H1 (cell line): Measurements from ENCODE around the gene CTPS2. TPM values are rescaled to one million over a fixed set of nuclear protein-coding genes. Genes with fewer than 3 reads are reported as not detected.

Experiments
- CTCF ChIA-PET: fragments of 300-600 bp; sonication (Branson Sonifier 250); formaldehyde crosslinking; loops from one replicate; lab custom pipeline; 2021; ENCODE audit not compliant: partially characterized antibody; lab: Charles Lee
- POLR2A ChIA-PET: fragments of 300-600 bp; sonication (Branson Sonifier 250); formaldehyde crosslinking; loops from one replicate; lab custom pipeline; 2021; ENCODE audit warnings: inconsistent platforms; ENCODE audit not compliant: partially characterized antibody; lab: Charles Lee
- DNase-seq, 2 experiments: peaks; one replicate each; pipeline versions ENCODE4 v3.0.0 to v3.0.0-alpha.2; 2010 to 2022; ENCODE audit warnings: low spot score in 2 of 2, low read depth in 1 of 2, mixed read lengths in 1 of 2
- FAIRE-seq: peaks from 2 replicates; lab custom pipeline; 2011; peaks lifted over from hg19 to GRCh38; lab: Jason Lieb, UNC
- H2AFZ ChIP-seq: 2 replicates; pipeline ENCODE4 v1.8.1; 2012; ENCODE audit warnings: low read length, inconsistent platforms
- H2AK5ac ChIP-seq: 2 replicates; pipeline ENCODE4 v1.6.1; 2013; ENCODE audit warnings: low read depth, low read length
- H2BK120ac ChIP-seq: replicated peaks from 2 replicates; pipeline ENCODE3; 2013; ENCODE audit warnings: low read depth, low read length, inconsistent platforms
- H2BK12ac ChIP-seq: 2 replicates; pipeline ENCODE4 v1.6.1; 2013; ENCODE audit warnings: low read depth, low read length
- H2BK15ac ChIP-seq: 2 replicates; pipeline ENCODE4 v1.6.1; 2013; ENCODE audit warnings: low read length
- H2BK20ac ChIP-seq: 2 replicates; pipeline ENCODE4 v1.6.1; 2013; ENCODE audit warnings: low read length
- H2BK5ac ChIP-seq: 2 replicates; pipeline ENCODE4 v1.6.1; 2013; ENCODE audit warnings: low read depth, low read length
- H3K14ac ChIP-seq: 2 replicates; pipeline ENCODE4 v1.6.1; 2013; ENCODE audit warnings: inconsistent platforms; ENCODE audit not compliant: insufficient read length
- H3K18ac ChIP-seq: 2 replicates; pipeline ENCODE4 v1.6.1; 2013; ENCODE audit warnings: low read length; ENCODE audit errors: extremely low read depth
- H3K23ac ChIP-seq: 2 replicates; pipeline ENCODE4 v1.6.1; 2013; ENCODE audit warnings: inconsistent platforms; ENCODE audit not compliant: insufficient read length
- H3K23me2 ChIP-seq: 2 replicates; pipeline ENCODE4 v1.6.1; 2013; ENCODE audit warnings: low read depth, low read length
- H3K27ac ChIP-seq: 2 replicates; pipeline ENCODE4 v1.6.1; 2011; ENCODE audit warnings: low read depth, low read length, inconsistent platforms
- H3K27me3 ChIP-seq, 4 experiments: replicated peaks in 1 of 4; 1 replicate in 1 of 4; 2 replicates in 3 of 4; pipeline versions ENCODE4 v1.6.1 to v1.8.1; 2011 to 2013; ENCODE audit warnings: low read length in 3 of 4, mild to moderate bottlenecking in 3 of 4, inconsistent platforms in 2 of 4, mixed read lengths in 2 of 4, moderate library complexity in 1 of 4; ENCODE audit not compliant: control insufficient read depth in 3 of 4, insufficient read depth in 3 of 4; ENCODE audit errors: extremely low read depth in 1 of 4
- H3K36me3 ChIP-seq, 4 experiments: 2 replicates each; pipeline versions ENCODE4 v1.6.1 to v1.8.1; 2011 to 2013; ENCODE audit warnings: mild to moderate bottlenecking in 4 of 4, low read length in 3 of 4, moderate library complexity in 2 of 4, control low read depth in 1 of 4, inconsistent platforms in 1 of 4; ENCODE audit not compliant: insufficient read depth in 4 of 4, control insufficient read depth in 2 of 4
- H3K4ac ChIP-seq: replicated peaks from 2 replicates; pipeline ENCODE3; 2013; ENCODE audit warnings: low read length, low read depth, mixed read lengths, inconsistent platforms; ENCODE audit not compliant: insufficient read length
- H3K4me1 ChIP-seq, 4 experiments: replicated peaks in 1 of 4; 1 replicate in 1 of 4; 2 replicates in 3 of 4; pipeline versions ENCODE4 v1.6.1 to v1.8.1; 2011 to 2013; ENCODE audit warnings: low read length in 3 of 4, inconsistent platforms in 2 of 4, mixed read lengths in 1 of 4; ENCODE audit not compliant: insufficient read depth in 4 of 4, control insufficient read depth in 3 of 4
- H3K4me2 ChIP-seq, 2 experiments: 2 replicates each; pipeline versions ENCODE4 v1.6.1 to v1.8.1; 2011 to 2013; ENCODE audit warnings: low read depth in 2 of 2, low read length in 2 of 2, control low read depth in 1 of 2, inconsistent platforms in 1 of 2, mild to moderate bottlenecking in 1 of 2; ENCODE audit not compliant: insufficient read depth in 1 of 2
- H3K4me3 ChIP-seq, 4 experiments: fragments of 200-600, 300-600 bp in 1 of 4; sonication (generic), shearing (Covaris generic), sonication (Bioruptor Twin) in 1 of 4; 2 replicates each; pipeline versions ENCODE4 v1.5.1 to v1.8.1; 2011 to 2016; ENCODE audit warnings: low read length in 4 of 4, low read depth in 3 of 4, control low read depth in 2 of 4, inconsistent platforms in 2 of 4, mild to moderate bottlenecking in 2 of 4, mixed read lengths in 1 of 4, moderate library complexity in 1 of 4; ENCODE audit not compliant: insufficient read depth in 2 of 4; ENCODE audit errors: extremely low read depth in 1 of 4
- H3K56ac ChIP-seq: replicated peaks from 2 replicates; pipeline ENCODE3; 2013; ENCODE audit warnings: low read depth, mild to moderate bottlenecking, mixed read lengths, low read length, inconsistent platforms; ENCODE audit not compliant: insufficient read length
- H3K79me1 ChIP-seq: 2 replicates; pipeline ENCODE4 v1.6.1; 2013; ENCODE audit warnings: low read depth, low read length, control low read depth
- H3K79me2 ChIP-seq, 2 experiments: 2 replicates each; pipeline versions ENCODE4 v1.6.1 to v1.8.1; 2012 to 2013; ENCODE audit warnings: low read length in 2 of 2, mild to moderate bottlenecking in 2 of 2, inconsistent platforms in 1 of 2; ENCODE audit not compliant: insufficient read depth in 2 of 2, control insufficient read depth in 1 of 2
- H3K9ac ChIP-seq, 4 experiments: replicated peaks in 1 of 4; 1 replicate in 1 of 4; 2 replicates in 3 of 4; pipeline versions ENCODE4 v1.6.1 to v1.8.1; 2011 to 2013; ENCODE audit warnings: low read depth in 3 of 4, low read length in 3 of 4, control low read depth in 2 of 4, mild to moderate bottlenecking in 2 of 4, moderate library complexity in 2 of 4, inconsistent platforms in 1 of 4; ENCODE audit errors: extremely low read depth in 1 of 4
- H3K9me3 ChIP-seq, 2 experiments: 2 replicates each; pipeline versions ENCODE4 v1.6.1 to v1.8.1; 2012 to 2013; ENCODE audit warnings: mild to moderate bottlenecking in 2 of 2, moderate library complexity in 2 of 2, control low read depth in 1 of 2, inconsistent platforms in 1 of 2, low read depth in 1 of 2, low read length in 1 of 2, mixed read lengths in 1 of 2; ENCODE audit not compliant: insufficient read depth in 2 of 2
- H4K20me1 ChIP-seq, 2 experiments: replicated peaks in 1 of 2; 2 replicates each; pipeline versions ENCODE3 to v1.8.1; 2011 to 2013; ENCODE audit warnings: inconsistent platforms in 2 of 2, low read length in 2 of 2, mild to moderate bottlenecking in 1 of 2; ENCODE audit not compliant: insufficient read depth in 2 of 2, control insufficient read depth in 1 of 2
- H4K5ac ChIP-seq: 2 replicates; pipeline ENCODE4 v1.6.1; 2013; ENCODE audit warnings: low read length, low read depth, mixed read lengths, inconsistent platforms; ENCODE audit not compliant: insufficient read length
- H4K8ac ChIP-seq: 2 replicates; pipeline ENCODE4 v1.8.0; 2013; ENCODE audit warnings: mild to moderate bottlenecking, moderate library complexity, low read length, inconsistent platforms; ENCODE audit not compliant: insufficient read depth; ENCODE audit errors: extremely low read depth
- H4K91ac ChIP-seq: replicated peaks from 2 replicates; pipeline ENCODE3; 2013; ENCODE audit warnings: low read length, mixed read lengths, inconsistent platforms; ENCODE audit not compliant: insufficient read length
- EP300 ChIP-seq, 2 experiments: IDR thresholded peaks; 1 replicate in 1 of 2; 2 replicates in 1 of 2; pipeline ENCODE4 v1.6.1; 2011 to 2012; ENCODE audit warnings: low read depth in 2 of 2, low read length in 2 of 2, mild to moderate bottlenecking in 2 of 2, borderline replicate concordance in 1 of 2, inconsistent platforms in 1 of 2, moderate library complexity in 1 of 2
- JUN ChIP-seq: IDR thresholded peaks from 2 replicates; pipeline ENCODE4 v1.6.1; 2011; ENCODE audit warnings: low read depth, mild to moderate bottlenecking, improper control_type of control experiment, low read length
- MAFK ChIP-seq: IDR thresholded peaks from 2 replicates; pipeline ENCODE4 v1.6.1; 2012; ENCODE audit warnings: low read depth, mild to moderate bottlenecking, improper control_type of control experiment, low read length
- POLR2A ChIP-seq, 2 experiments: IDR thresholded peaks; 1 replicate in 1 of 2; 2 replicates in 1 of 2; pipeline ENCODE4 v1.6.1; 2011; ENCODE audit warnings: low read depth in 2 of 2, low read length in 2 of 2, mild to moderate bottlenecking in 2 of 2; ENCODE audit errors: control extremely low read depth in 1 of 2
- RNF2 ChIP-seq: fragments of 200-900, 300-1000 bp; sonication (generic); IDR thresholded peaks from 2 replicates; pipeline ENCODE4 v1.7.1; 2016; ENCODE audit warnings: borderline replicate concordance, low read depth, mild to moderate bottlenecking, antibody characterized with exemption, low read length; ENCODE audit not compliant: poor library complexity, severe bottlenecking; ENCODE audit errors: missing control alignments
- SAP30 ChIP-seq: fragments of 300-600 bp; sonication (generic); IDR thresholded peaks from 2 replicates; pipeline ENCODE4 v1.7.1; 2012; ENCODE audit warnings: low read length, moderate library complexity, mild to moderate bottlenecking, inconsistent platforms; ENCODE audit not compliant: insufficient read depth, insufficient replicate concordance
- SIN3A ChIP-seq, 2 experiments: IDR thresholded peaks in 1 of 2; conservative IDR thresholded peaks in 1 of 2; 2 replicates each; pipeline ENCODE4 v1.6.1; 2011 to 2012; ENCODE audit warnings: low read length in 2 of 2, improper control_type of control experiment in 1 of 2, low read depth in 1 of 2, mild to moderate bottlenecking in 1 of 2
- SUZ12 ChIP-seq: fragments of 200-600 bp; sonication (generic); IDR thresholded peaks from 2 replicates; pipeline ENCODE4 v1.6.1; 2012; ENCODE audit warnings: mild to moderate bottlenecking, inconsistent platforms, low read length, moderate library complexity, mixed read lengths
- polyA plus RNA-seq, 7 experiments: library from polyadenylated mRNA; depleted of rRNA in 3 of 7; stranded (reverse) in 5 of 7; unstranded in 2 of 7; fragments of >200 nt in 5 of 7; fragments of 200-250 nt in 2 of 7; gene quantifications; 1 replicate in 5 of 7; 2 replicates in 1 of 7; 4 replicates in 1 of 7; pipeline versions ENCODE4 v1.2.1 to v1.2.3, GENCODE V29; 2011 to 2013; ENCODE audit warnings: missing spikeins in 2 of 7, mixed read lengths in 2 of 7
- total RNA-seq: library from RNA; stranded (reverse); fragmentation: NEBNext Ultra II Directional; extraction: Animal tissue kit (Norgen Biotek cat#: 25700); gene quantifications from 2 replicates; pipeline ENCODE4 v1.2.1, GENCODE V29; 2021
- TF ChIP-seq, protein P1 (sequence below), 3 experiments: IDR thresholded peaks; 1 replicate in 2 of 3; 2 replicates in 1 of 3; pipeline versions ENCODE4 v1.5.1 to v1.6.1; 2011; ENCODE audit warnings: low read length in 3 of 3, mild to moderate bottlenecking in 3 of 3, inconsistent platforms in 2 of 3, low read depth in 1 of 3, moderate library complexity in 1 of 3; ENCODE audit not compliant: insufficient read depth in 1 of 3; ENCODE audit errors: control extremely low read depth in 1 of 3
- TF ChIP-seq, protein P2 (sequence below): IDR thresholded peaks from 2 replicates; pipeline ENCODE4 v1.6.1; 2011; ENCODE audit warnings: low read depth, mild to moderate bottlenecking, low read length; ENCODE audit not compliant: insufficient read depth

The CTPS2 gene
- total and polyA plus RNA-seq, 2 of the 8 experiments (the other 6 are each of a cell fraction or from before 2014, with no cell fraction given), result 17.1 to 34.0 TPM

DNA sequence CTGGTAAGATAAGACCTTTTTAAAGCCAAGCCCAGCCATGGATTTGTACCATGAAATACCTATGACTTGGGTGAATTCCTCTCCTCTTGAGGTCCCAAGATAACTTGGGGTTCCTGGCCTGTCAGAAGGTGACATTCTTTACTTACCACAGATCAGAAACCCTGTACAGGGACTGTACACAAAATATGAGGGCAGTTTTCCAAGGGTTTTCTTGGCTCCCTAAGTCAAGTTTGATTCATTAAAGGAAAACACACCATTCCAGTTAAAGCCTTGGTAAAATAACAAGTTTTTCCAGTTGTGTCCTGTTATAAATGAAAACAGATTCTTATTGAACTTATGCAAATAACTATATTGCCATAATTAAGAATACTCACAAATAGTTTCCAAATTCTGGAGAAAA is 15.2 kb upstream of the CTPS2 start:
- Histone ChIP-seq H3K79me2 (peaks cover 0 to 38% of the 10 kb centered on the region in 2 experiments; a peak in 2 of 4 replicates), H2AFZ (no peak overlapping the region), H2BK12ac (no peak overlapping the region), H3K4me1 (no peaks in the 10 kb centered on the region), H3K14ac (no peak overlapping the region), H3K36me3 (peaks cover 0 to 7% (median 1%) of the 10 kb centered on the region in 4 experiments; a peak in 2 of 8 replicates), H4K91ac (no peak overlapping the region), H4K5ac (no peak overlapping the region), H4K20me1 (no peaks in the 10 kb centered on the region), H2BK120ac (no peak overlapping the region), H2BK20ac (no peak overlapping the region), H4K8ac (no peak overlapping the region), H2BK15ac (no peak overlapping the region), H3K23me2 (no peaks in the 10 kb centered on the region), H3K9ac (no peak overlapping the region), H3K9me3 (no peaks in the 10 kb centered on the region; a peak in 1 of 4 replicates), H3K23ac (no peak overlapping the region), H3K18ac (no peak overlapping the region), H3K4me3 (no peak overlapping the region), H2BK5ac (no peak overlapping the region), H2AK5ac (no peak overlapping the region), H3K4me2 (no peak overlapping the region), H3K56ac (no peak overlapping the region), H3K4ac (no peak overlapping the region), H3K79me1 (peaks cover 3% of the 10 kb centered on the region; the same call in 1 of the 2 replicates), H3K27ac (no peak overlapping the region), H3K27me3 (no peaks in the 10 kb centered on the region)
- ChIA-PET POLR2A (no interaction called here), CTCF (no interaction called here)
- FAIRE-seq (no peak), DNase-seq (no peak)
- TF ChIP-seq EP300 (IDR thresholded peaks at IDR 0.05; ENCODE audit: borderline replicate concordance in 1 of 2, low read depth in 2 of 2, low read length in 2 of 2) (no peak), MAFK (no peak), SUZ12 (no peak), SIN3A (conservative IDR thresholded peaks at IDR 0.05 in 1 of 2, IDR thresholded peaks at IDR 0.05 in 1 of 2; ENCODE audit: low read depth in 1 of 2, low read length in 2 of 2) (no peak), SAP30 (no peak), RNF2 (no peak), POLR2A (IDR thresholded peaks at IDR 0.05; ENCODE audit: control extremely low read depth in 1 of 2, low read depth in 2 of 2, low read length in 2 of 2) (no peak), JUN (no peak)
- TF ChIP-seq, protein P1, sequence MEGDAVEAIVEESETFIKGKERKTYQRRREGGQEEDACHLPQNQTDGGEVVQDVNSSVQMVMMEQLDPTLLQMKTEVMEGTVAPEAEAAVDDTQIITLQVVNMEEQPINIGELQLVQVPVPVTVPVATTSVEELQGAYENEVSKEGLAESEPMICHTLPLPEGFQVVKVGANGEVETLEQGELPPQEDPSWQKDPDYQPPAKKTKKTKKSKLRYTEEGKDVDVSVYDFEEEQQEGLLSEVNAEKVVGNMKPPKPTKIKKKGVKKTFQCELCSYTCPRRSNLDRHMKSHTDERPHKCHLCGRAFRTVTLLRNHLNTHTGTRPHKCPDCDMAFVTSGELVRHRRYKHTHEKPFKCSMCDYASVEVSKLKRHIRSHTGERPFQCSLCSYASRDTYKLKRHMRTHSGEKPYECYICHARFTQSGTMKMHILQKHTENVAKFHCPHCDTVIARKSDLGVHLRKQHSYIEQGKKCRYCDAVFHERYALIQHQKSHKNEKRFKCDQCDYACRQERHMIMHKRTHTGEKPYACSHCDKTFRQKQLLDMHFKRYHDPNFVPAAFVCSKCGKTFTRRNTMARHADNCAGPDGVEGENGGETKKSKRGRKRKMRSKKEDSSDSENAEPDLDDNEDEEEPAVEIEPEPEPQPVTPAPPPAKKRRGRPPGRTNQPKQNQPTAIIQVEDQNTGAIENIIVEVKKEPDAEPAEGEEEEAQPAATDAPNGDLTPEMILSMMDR (IDR thresholded peaks at IDR 0.05; ENCODE audit: control extremely low read depth in 1 of 3, insufficient read depth in 1 of 3, low read depth in 1 of 3, low read length in 3 of 3), result no peak
- TF ChIP-seq, protein P2, sequence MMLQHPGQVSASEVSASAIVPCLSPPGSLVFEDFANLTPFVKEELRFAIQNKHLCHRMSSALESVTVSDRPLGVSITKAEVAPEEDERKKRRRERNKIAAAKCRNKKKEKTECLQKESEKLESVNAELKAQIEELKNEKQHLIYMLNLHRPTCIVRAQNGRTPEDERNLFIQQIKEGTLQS, result no peak
